H9 (cell line): ENCODE results near the gene NRP2. TPM values are rescaled to one million over a fixed set of nuclear protein-coding genes. Genes with fewer than 3 reads are reported as not detected.

Experiments used
- DNase-seq: peaks from one replicate; pipeline ENCODE4 v3.0.0-alpha.2; 2017
- H2AFZ ChIP-seq: one replicate; pipeline ENCODE4 v1.6.1; 2013; ENCODE audit warnings: mild to moderate bottlenecking, low read length, control low read depth, moderate library complexity
- H2AK5ac ChIP-seq: 2 replicates; pipeline ENCODE4 v1.6.1; 2013; ENCODE audit warnings: low read length, control low read depth, mixed read lengths; ENCODE audit not compliant: insufficient read length
- H2BK120ac ChIP-seq: one replicate; pipeline ENCODE4 v1.6.1; 2013; ENCODE audit warnings: low read depth, mild to moderate bottlenecking, low read length, control low read depth, inconsistent platforms; ENCODE audit not compliant: poor library complexity, severe bottlenecking
- H2BK12ac ChIP-seq: 2 replicates; pipeline ENCODE4 v1.6.1; 2013; ENCODE audit warnings: low read length, control low read depth, mixed read lengths, low read depth; ENCODE audit not compliant: insufficient read length
- H2BK15ac ChIP-seq: 2 replicates; pipeline ENCODE4 v1.6.1; 2013; ENCODE audit warnings: low read depth, low read length, control low read depth
- H2BK20ac ChIP-seq: one replicate; pipeline ENCODE4 v1.6.1; 2013; ENCODE audit warnings: low read depth, mild to moderate bottlenecking, low read length, control low read depth, inconsistent platforms; ENCODE audit not compliant: poor library complexity, severe bottlenecking
- H2BK5ac ChIP-seq: 2 replicates; pipeline ENCODE4 v1.6.1; 2013; ENCODE audit warnings: low read length, control low read depth, mixed read lengths; ENCODE audit not compliant: insufficient read length
- H3K14ac ChIP-seq: 2 replicates; pipeline ENCODE4 v1.6.1; 2013; ENCODE audit warnings: low read length, control low read depth; ENCODE audit not compliant: insufficient read depth
- H3K18ac ChIP-seq: 2 replicates; pipeline ENCODE4 v1.6.1; 2013; ENCODE audit warnings: low read depth, mild to moderate bottlenecking, mixed read lengths, low read length, control low read depth; ENCODE audit not compliant: insufficient read length
- H3K23ac ChIP-seq: 2 replicates; pipeline ENCODE4 v1.6.1; 2013; ENCODE audit warnings: low read length, control low read depth, mixed read lengths, low read depth; ENCODE audit not compliant: insufficient read length
- H3K23me2 ChIP-seq: 2 replicates; pipeline ENCODE4 v1.6.1; 2013; ENCODE audit warnings: low read depth, mild to moderate bottlenecking, mixed read lengths, low read length, control low read depth; ENCODE audit not compliant: insufficient read length, poor library complexity, severe bottlenecking
- H3K27ac ChIP-seq: 2 replicates; pipeline ENCODE4 v1.5.1; 2013; ENCODE audit warnings: low read length, control low read depth, mixed read lengths, low read depth; ENCODE audit not compliant: insufficient read length
- H3K27me3 ChIP-seq: 2 replicates; pipeline ENCODE4 v1.6.1; 2013; ENCODE audit warnings: low read length, control low read depth, inconsistent platforms; ENCODE audit not compliant: insufficient read depth
- H3K4ac ChIP-seq: 2 replicates; pipeline ENCODE4 v1.6.1; 2013; ENCODE audit warnings: low read depth, mild to moderate bottlenecking, control low read depth, inconsistent platforms, low read length, moderate library complexity
- H3K4me1 ChIP-seq: 2 replicates; pipeline ENCODE4 v1.6.1; 2013; ENCODE audit warnings: low read length, control low read depth, inconsistent platforms; ENCODE audit not compliant: insufficient read depth
- H3K4me2 ChIP-seq: 2 replicates; pipeline ENCODE4 v1.6.1; 2013; ENCODE audit warnings: low read length, control low read depth, mixed read lengths; ENCODE audit not compliant: insufficient read length, insufficient read depth
- H3K56ac ChIP-seq: 2 replicates; pipeline ENCODE4 v1.6.1; 2013; ENCODE audit warnings: low read depth, mild to moderate bottlenecking, mixed read lengths, low read length, control low read depth; ENCODE audit not compliant: insufficient read length
- H3K79me1 ChIP-seq: 2 replicates; pipeline ENCODE4 v1.6.1; 2013; ENCODE audit warnings: low read depth, mild to moderate bottlenecking, moderate library complexity, low read length, control low read depth, inconsistent platforms; ENCODE audit not compliant: insufficient read depth, poor library complexity, severe bottlenecking
- H3K79me2 ChIP-seq: 2 replicates; pipeline ENCODE4 v1.6.1; 2013; ENCODE audit warnings: low read length, control low read depth, inconsistent platforms; ENCODE audit not compliant: insufficient read depth
- H3K9ac ChIP-seq: 2 replicates; pipeline ENCODE4 v1.6.1; 2013; ENCODE audit warnings: low read length, control low read depth, mixed read lengths; ENCODE audit not compliant: insufficient read length; ENCODE audit errors: extremely low read depth
- H3K9me3 ChIP-seq: one replicate; pipeline ENCODE4 v1.6.1; 2013; ENCODE audit warnings: low read depth, low read length, inconsistent platforms; ENCODE audit not compliant: control insufficient read depth
- H3T11ph ChIP-seq: one replicate; pipeline ENCODE4 v1.6.1; 2013; ENCODE audit warnings: mild to moderate bottlenecking, low read length, control low read depth, inconsistent platforms
- H4K20me1 ChIP-seq: one replicate; pipeline ENCODE4 v1.6.1; 2013; ENCODE audit not compliant: control insufficient read depth, insufficient read length, insufficient read depth
- H4K5ac ChIP-seq: 2 replicates; pipeline ENCODE4 v1.6.1; 2013; ENCODE audit warnings: low read depth, mild to moderate bottlenecking, mixed read lengths, low read length, control low read depth; ENCODE audit not compliant: insufficient read length
- H4K8ac ChIP-seq: replicated peaks from 2 replicates; pipeline ENCODE4 v1.6.1; 2013; ENCODE audit warnings: low read length, control low read depth, mixed read lengths, low read depth; ENCODE audit not compliant: insufficient read length
- H4K91ac ChIP-seq: 2 replicates; pipeline ENCODE4 v1.6.1; 2013; ENCODE audit warnings: low read depth, mild to moderate bottlenecking, moderate library complexity, mixed read lengths, low read length, control low read depth; ENCODE audit not compliant: insufficient read length
- H3K27ac Mint-ChIP-seq, 3 experiments: 2 replicates in 2 of 3; 3 replicates in 1 of 3; pipeline ENCODE4 v1.8.0; 2020 to 2021; ENCODE audit warnings: mixed read lengths in 3 of 3, mild to moderate bottlenecking in 1 of 3, moderate library complexity in 1 of 3
- H3K27me3 Mint-ChIP-seq: 2 replicates; pipeline ENCODE4 v1.8.0; 2021; ENCODE audit warnings: low read depth, mild to moderate bottlenecking, moderate library complexity, mixed read lengths
- H3K36me3 Mint-ChIP-seq, 3 experiments: 2 replicates in 2 of 3; 3 replicates in 1 of 3; pipeline ENCODE4 v1.8.0; 2020 to 2021; ENCODE audit warnings: low read depth in 3 of 3, mixed read lengths in 3 of 3; ENCODE audit not compliant: insufficient read depth in 1 of 3
- H3K4me1 Mint-ChIP-seq, 2 experiments: 2 replicates each; pipeline ENCODE4 v1.8.0; 2020; ENCODE audit warnings: mixed read lengths in 2 of 2
- H3K4me3 Mint-ChIP-seq, 2 experiments: 2 replicates in 1 of 2; 3 replicates in 1 of 2; pipeline ENCODE4 v1.8.0; 2020 to 2021; ENCODE audit warnings: mild to moderate bottlenecking in 2 of 2, mixed read lengths in 2 of 2, moderate library complexity in 1 of 2
- H3K9me3 Mint-ChIP-seq, 2 experiments: 2 replicates in 1 of 2; 3 replicates in 1 of 2; pipeline ENCODE4 v1.8.0; 2020; ENCODE audit warnings: mild to moderate bottlenecking in 2 of 2, mixed read lengths in 2 of 2, moderate library complexity in 1 of 2
- CTCF ChIP-seq: fragments of 200-600 bp; sonication (generic); conservative IDR thresholded peaks from 3 replicates; pipeline ENCODE4 v1.8.0; 2021; ENCODE audit warnings: antibody characterized with exemption, mild to moderate bottlenecking
- WGBS: extraction: QIAGEN DNeasy Blood & Tissue Kit; methylation state at CpG from one replicate; pipeline ENCODE4 v1.1.7; 2013; ENCODE audit warnings: missing lambda C conversion rate, low lambda C conversion rate, mixed read lengths; ENCODE audit not compliant: insufficient read length; ENCODE audit errors: extremely low coverage; 5-methylcytosine and 5-hydroxymethylcytosine counted together
- total RNA-seq: library from RNA; stranded (reverse); gene quantifications from 2 replicates; pipeline ENCODE4 v1.2.1, GENCODE V29; 2021

The NRP2 gene
- total RNA-seq, 1 experiment from 2014 or later: 19.7 TPM

GRCh38 chr2:205660521-205661124, 21.7 kb upstream of the NRP2 start:
- WGBS: no CpG with 5 or more reads among the region's 8 CpGs
- Histone ChIP-seq H3K27me3 (no peaks in the 10 kb centered on the region), H2AFZ (no peak overlapping the region), H3K79me2 (no peaks in the 10 kb centered on the region), H4K91ac (no peak overlapping the region), H4K8ac (no peak overlapping the region), H3T11ph (no peak overlapping the region), H3K79me1 (no peaks in the 10 kb centered on the region), H4K5ac (no peak overlapping the region), H3K4me2 (no peak overlapping the region), H3K4me1 (no peaks in the 10 kb centered on the region), H3K9ac (no peak overlapping the region), H2BK15ac (no peak overlapping the region), H3K23ac (no peak overlapping the region), H2BK5ac (no peak overlapping the region), H2BK12ac (no peak overlapping the region), H3K14ac (no peak overlapping the region), H3K9me3 (no peaks in the 10 kb centered on the region), H4K20me1 (no peaks in the 10 kb centered on the region), H3K27ac (no peak overlapping the region), H2BK20ac (no peak overlapping the region), H3K23me2 (no peaks in the 10 kb centered on the region), H3K4ac (no peak overlapping the region), H2AK5ac (no peak overlapping the region), H3K56ac (no peak overlapping the region), H2BK120ac (no peak overlapping the region), H3K18ac (no peak overlapping the region)
- Mint-ChIP-seq H3K4me1 (peaks cover 5 to 16% of the 10 kb centered on the region in 2 experiments), H3K27me3 (no peaks in the 10 kb centered on the region; the same call in 1 of the 2 replicates), H3K36me3 (no peaks in the 10 kb centered on the region), H3K9me3 (no peaks in the 10 kb centered on the region; a peak in 1 of 5 replicates), H3K4me3 (no peak overlapping the region), H3K27ac (no peak overlapping the region)
- DNase-seq: no peak
- no peak for TF ChIP-seq CTCF
